Cerebellar nuclear complex (tissue), 1 donor: ENCODE results near the gene KRT33B.
"Not testable (repeated sequence)": the region's sequence is repeated elsewhere in the genome, so short reads cannot be mapped to it uniquely, and the experiment has no call there.

Source experiments
- DNase-seq, 2 experiments: peaks; one replicate each; lab custom pipeline; 2025; lab: John Stamatoyannopoulos, UW

The KRT33B gene

GRCh38 chr17:41393826-41394225 lies 24.2 kb upstream of the KRT33B start:
- DNase-seq = no peak

DNA sequence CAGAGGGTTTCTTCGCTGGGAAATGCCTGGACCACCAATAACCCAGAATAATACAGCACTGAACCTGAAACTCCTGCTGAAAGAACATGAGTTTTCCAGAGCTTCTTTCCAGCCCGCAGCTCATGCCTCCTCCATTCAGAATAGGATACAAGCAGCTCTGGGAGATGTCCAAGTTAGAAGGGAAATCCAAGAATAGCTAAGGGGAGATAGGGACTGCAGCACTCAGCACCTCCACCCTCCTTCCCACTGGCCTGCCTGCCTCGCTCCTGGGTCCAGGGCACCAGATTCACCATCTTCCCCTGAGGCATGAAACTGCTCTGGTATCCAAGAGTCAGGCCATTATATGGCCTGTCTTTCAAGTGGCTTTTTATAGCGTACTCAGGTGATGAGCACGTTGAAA lies 23.7 kb upstream of the KRT33B start:
- DNase-seq = no peak

- no peak for DNase-seq
Measured at GRCh38 chr17:41392278-41392677, 22.7 kb upstream of the KRT33B start.

DNA sequence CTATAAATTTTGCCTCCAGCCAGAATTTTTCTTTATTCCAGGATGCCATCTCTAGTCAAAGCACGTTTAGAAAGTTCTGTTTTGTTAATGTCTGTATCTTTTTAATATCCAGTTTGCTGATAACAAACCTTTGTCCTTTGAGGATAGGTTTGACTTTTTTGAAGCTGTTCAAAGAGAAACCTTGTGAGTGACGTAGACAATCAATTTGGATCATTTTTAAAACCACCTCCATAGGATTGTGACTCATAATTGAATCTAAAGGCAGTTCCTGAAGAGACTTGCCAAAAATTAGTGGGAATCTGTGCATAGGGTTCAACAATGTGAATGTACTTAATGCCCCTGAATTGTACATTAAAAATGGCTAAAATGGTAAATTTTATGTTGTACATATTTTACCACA lies 21.9 kb upstream of the KRT33B start:
- no peak for DNase-seq

DNA sequence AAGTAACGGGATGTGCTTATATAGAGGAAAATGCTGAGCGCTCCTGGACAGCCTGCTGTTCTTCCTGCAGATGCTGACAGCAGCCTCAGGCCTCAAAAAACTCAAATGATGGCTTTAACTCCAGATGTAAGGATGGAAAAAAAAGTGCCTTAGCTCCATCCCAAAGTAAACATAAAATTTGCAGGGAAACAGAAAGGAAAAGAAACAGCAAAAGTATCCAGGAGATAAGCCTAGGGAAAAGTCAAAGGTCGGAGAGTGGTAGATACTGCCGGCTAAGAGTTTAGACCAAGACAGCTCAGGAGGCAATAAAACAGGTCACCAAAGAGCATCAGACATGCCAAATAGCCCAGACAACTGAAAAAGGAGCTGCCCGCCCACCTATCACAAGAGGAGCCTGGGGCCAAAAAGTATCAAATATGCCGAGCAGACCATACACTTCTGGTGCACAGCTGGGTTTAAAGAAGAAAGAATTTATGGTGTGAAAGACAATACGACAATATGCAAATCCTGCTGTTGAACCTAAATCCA lies 20.9 kb upstream of the KRT33B start:
- no peak for DNase-seq

- DNase-seq = no peak
Measured at GRCh38 chr17:41387670-41388069, 18.1 kb upstream of the KRT33B start.

GRCh38 chr17:41386227-41386626 lies 16.6 kb upstream of the KRT33B start:
- no peak for DNase-seq

DNA sequence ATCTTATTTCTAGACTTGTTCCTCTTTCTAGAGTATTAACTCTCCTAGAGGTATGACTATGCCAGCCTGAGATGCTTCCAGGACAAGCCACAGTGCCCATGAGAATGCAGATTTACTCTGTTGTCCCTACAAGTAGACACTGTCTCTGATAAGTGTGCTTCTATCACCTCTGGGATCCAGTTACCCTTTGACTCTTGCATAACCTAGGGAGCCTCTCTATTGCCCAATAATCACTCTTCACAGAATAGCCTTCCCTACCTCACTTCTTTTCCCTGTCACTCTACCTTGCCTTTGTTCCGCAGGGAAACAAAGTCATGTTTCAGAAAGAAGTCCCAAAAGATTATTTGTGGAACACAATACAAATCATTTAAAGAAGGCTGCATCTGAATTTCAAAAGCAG lies 14.1 kb upstream of the KRT33B start:
- DNase-seq = no peak

DNA sequence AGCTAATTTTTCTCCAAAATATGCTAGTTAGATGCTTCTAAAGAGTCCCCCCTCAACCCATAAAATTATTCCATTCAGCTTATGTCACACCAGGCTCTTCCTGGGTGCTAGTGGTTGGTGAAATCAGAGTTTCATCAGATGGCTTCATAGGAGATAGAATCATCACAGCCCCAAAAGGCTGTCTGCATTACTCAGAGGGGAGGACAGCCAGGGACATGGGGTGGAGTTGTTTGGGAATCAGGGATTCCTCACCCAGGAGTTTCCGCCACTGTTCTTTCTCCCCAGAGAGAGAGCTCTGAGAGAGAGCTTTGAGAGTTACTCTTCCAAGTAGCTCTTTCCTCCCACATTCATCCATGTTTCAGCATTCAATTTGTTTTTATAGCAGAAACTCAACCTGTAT lies 12.8 kb upstream of the KRT33B start:
- DNase-seq = no peak

DNA sequence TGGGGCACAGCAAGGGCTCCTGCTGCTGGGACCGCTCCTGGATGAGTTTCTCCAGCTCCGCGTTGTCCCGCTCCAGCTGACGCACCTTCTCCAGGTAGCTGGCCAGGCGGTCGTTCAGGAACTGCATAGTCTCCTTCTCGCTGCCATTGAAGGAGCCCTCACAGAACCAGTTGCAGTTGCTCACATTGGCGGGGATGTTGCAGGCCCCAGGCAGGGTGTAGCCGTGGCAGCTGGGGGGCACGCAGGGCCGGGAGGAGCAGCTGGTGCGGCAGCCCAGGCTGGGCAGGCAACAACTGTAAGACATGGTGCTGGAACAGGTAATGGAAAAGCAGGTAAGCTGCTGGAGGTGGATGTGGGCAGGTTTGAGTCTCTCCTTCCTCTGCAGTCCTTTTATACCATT lies 12.3 kb upstream of the KRT33B start, which contains the start of gene KRT34:
TSS of gene KRT34 (minus strand) at position 364 of the 400 bp plus-strand sequence. CDS start at position 304, 60 bp downstream.
- DNase-seq = not testable (repeated sequence)

DNA sequence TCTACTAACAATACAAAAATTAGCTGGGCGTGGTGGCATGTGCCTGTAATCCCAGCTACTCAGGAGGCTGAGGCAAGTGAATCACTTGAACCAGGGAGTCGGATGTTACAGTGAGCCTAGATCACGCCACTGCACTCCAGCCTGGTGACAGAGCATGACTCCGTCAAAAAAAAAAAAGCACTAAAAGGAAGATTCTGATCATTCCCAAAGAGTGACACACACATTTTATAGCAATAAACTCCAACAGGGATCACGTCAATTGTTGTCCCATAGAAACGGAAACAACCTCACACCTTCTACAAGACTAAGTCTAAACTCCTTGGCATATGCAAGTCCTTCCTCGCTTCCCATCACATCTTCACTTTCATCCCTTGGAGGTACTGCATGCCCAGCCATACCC lies 10.5 kb upstream of the KRT33B start:
- DNase-seq = not testable (repeated sequence)

DNA sequence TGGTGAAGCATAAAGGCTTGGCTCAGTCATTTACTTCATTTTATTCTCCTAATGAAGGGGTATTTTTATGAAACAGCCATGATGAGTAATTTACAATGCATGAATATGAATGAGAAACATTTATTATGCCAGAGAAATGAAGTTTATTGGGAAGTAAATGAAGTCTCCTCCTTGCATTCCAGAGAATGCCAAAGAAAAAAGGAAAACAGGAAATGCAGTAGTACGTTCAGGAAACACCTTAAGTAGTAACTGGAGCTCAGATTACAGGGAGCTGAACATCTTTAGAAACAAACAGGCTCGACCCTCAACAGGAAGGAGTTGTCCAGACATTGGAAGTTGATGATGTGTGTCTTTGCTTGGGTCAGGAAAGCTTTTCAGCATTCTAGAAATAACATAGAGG lies 7.9 kb upstream of the KRT33B start:
- no peak for DNase-seq

DNA sequence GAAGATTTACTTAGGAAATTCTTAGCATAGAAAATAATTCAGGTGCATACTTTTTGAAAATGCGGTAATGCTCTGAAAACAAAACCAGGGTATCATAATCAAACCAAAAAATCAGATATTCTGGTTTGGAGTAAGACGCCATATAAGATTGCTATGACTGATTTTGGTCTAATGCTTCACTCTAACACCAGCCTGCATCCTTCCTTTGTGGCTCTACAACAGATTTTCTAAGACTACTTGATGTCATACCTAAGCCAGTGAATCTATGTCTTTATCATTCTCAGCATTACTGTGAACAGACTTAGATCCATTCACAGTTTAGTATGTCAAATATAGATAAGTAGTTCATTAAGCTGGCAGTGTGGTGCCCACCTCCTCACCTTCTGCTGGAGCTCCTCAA lies 590 bp downstream of the KRT33B start:
- no peak for DNase-seq

GRCh38 chr17:41367426-41368075 lies 2.1 kb downstream of the KRT33B start:
- no peak for DNase-seq

GRCh38 chr17:41366070-41366469 lies 3.5 kb downstream of the KRT33B start:
- no peak for DNase-seq

- no peak for DNase-seq
Measured at GRCh38 chr17:41363881-41364280, 5.7 kb downstream of the KRT33B start.

DNA sequence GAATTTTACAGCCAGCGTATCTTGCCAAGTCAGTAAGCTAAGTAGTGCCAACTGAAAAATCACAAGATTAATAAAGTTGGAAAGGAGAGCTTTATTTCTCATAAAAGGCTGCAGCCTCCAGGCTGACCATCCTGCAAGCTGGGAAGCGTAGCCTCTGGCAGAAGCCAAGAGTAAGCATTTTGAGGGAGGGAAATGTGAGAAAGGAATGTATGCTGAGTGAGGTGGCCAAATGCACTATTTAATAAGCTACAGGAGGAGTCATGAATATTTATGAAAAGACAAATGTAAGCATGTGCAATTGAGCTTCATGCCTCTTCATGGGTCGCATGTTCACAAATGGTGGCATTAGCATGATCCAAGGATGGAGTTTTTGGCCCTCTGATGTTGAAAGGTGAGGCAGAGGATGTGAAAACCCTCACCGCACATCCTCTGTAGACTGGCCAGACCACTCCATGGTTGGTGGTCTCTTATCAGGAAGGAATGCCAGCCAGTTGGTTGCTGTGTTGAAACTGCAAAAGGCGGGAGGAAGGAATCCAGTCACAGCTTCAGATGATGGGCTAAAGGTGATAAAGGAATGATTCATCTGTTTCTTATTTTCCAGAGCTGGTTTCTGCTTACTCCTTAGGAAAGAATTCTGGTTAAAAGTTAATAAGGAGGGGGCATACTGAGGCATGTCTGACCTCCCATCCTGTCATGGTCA lies 9.2 kb downstream of the KRT33B start:
- DNase-seq = no peak

DNA sequence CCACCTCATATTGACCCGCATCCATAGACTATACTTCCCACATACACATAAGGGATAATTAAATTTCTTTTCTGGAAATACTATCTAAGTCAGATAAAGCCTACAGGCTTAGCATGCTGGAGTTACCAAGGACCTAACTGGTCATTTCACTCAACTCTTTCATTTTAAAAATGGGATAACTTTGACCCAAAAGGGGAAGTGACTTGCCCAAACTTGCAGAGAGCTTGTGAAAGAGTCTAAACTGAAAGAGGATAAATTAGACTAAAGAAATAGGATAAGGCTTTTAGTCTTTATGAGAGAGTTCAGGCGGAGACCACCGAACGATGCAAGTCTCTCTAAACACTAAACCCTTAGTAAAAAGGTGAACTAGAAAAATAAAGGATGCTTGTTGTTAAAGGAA lies 15.1 kb downstream of the KRT33B start:
- no peak for DNase-seq

- DNase-seq = no peak
Measured at GRCh38 chr17:41352597-41353366, 16.8 kb downstream of the KRT33B start.

DNA sequence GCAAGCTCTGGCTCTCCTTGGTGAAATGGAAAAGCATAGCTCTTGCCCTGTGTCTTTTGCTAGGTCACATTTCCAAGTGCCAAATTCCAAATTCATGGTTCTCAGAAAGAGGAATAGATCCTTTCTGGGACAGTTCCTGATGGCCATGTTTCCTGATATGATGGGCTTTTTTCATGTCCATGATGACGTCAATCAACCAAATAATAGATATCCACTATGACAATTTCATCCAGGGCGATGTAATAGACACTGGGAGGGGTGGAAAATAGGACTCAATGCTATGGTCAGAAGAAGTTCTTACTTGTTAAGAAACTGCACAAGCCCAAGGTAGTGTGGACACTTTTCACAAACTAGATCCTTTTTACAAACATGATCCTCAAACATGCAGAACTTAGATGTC lies 18.4 kb downstream of the KRT33B start:
- no peak for DNase-seq

DNA sequence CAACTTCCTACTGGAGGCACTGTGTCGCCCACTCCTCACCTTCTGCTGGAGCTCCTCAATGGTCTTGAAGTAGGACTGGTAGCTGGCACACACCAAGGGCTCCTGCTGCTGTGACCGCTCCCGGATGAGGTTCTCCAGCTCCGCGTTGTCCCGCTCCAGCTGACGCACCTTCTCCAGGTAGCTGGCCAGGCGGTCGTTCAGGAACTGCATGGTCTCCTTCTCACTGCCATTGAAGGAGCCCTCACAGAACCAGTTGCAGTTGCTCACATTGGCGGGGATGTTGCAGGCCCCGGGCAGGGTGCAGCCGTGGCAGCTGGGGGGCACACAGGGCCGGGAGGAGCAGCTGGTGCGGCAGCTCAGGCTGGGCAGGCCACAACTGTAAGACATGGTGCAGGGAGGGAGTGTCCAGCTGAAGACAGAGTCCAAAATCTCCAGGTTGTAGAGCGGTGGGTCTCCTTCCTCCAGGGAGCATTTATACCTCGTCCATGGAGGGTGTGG lies 19.2 kb downstream of the KRT33B start, which contains the start of gene KRT33A:
TSS of gene KRT33A (minus strand) at position 448 of the 498 bp plus-strand sequence. CDS start at position 387, 61 bp downstream.
- not testable (repeated sequence) for DNase-seq
